A549 (cell line): ENCODE data around the gene SAPCD2. TPM values are rescaled to one million over a fixed set of nuclear protein-coding genes. Genes with fewer than 3 reads are reported as not detected.

Source experiments
- ATAC-seq, 2 experiments: fragments of 200-7000 bp in 1 of 2; fragments of >200 bp in 1 of 2; cut with Nextera tagmentation in 1 of 2; cut with Tn5 transposase in 1 of 2; 3 replicates each; pipeline versions ENCODE4 v1.8.0 to v1.9.1; 2018 to 2020; ENCODE audit warnings: mild to moderate bottlenecking in 1 of 2, moderate library complexity in 1 of 2
- CTCF ChIA-PET: fragments of 300-600 bp; sonication (Branson Sonifier 250); formaldehyde crosslinking; extraction: SDS; loops from one replicate; lab custom pipeline; 2021; ENCODE audit warnings: antibody characterized with exemption, inconsistent platforms; lab: Yijun Ruan, JAX
- POLR2A ChIA-PET: fragments of 350-600 bp; formaldehyde crosslinking; extraction: SDS; loops from one replicate; lab custom pipeline; 2021; ENCODE audit warnings: antibody characterized with exemption, inconsistent platforms; lab: Yijun Ruan, JAX
- DNase-seq, 2 experiments: peaks; one replicate each; pipeline versions ENCODE4 v3.0.0 to v3.0.0-alpha.2; 2011 to 2016; ENCODE audit warnings: low read depth in 1 of 2, low spot score in 1 of 2
- FAIRE-seq: peaks from 2 replicates; lab custom pipeline; 2011; peaks lifted over from hg19 to GRCh38; lab: Jason Lieb, UNC
- H3K27ac ChIP-seq, 2 experiments: fragments of >200 bp; sonication (Bioruptor Twin); formaldehyde crosslinking; 3 replicates each; pipeline ENCODE4 v1.5.1; 2016 to 2017
- H3K4me1 ChIP-seq: fragments of >200 bp; sonication (Bioruptor Twin); formaldehyde crosslinking; 3 replicates; pipeline ENCODE4 v1.6.1; 2016
- H3K4me2 ChIP-seq: fragments of >200 bp; sonication (Bioruptor Twin); formaldehyde crosslinking; 3 replicates; pipeline ENCODE4 v1.6.1; 2016
- H3K4me3 ChIP-seq: fragments of >200 bp; sonication (Bioruptor Twin); formaldehyde crosslinking; 3 replicates; pipeline ENCODE4 v1.5.1; 2016
- H3K9me3 ChIP-seq: fragments of >200 bp; sonication (Bioruptor Twin); formaldehyde crosslinking; 3 replicates; pipeline ENCODE4 v1.6.1; 2016
- BCL3 ChIP-seq: fragments of >200 bp; sonication (Bioruptor Twin); formaldehyde crosslinking; IDR thresholded peaks from 3 replicates; pipeline ENCODE4 v1.6.1; 2016
- CTCF ChIP-seq: fragments of >200 bp; sonication (Bioruptor Twin); formaldehyde crosslinking; IDR thresholded peaks from 3 replicates; pipeline ENCODE4 v1.5.1; 2016
- ESRRA ChIP-seq: fragments of 150-350 bp; IDR thresholded peaks from 2 replicates; pipeline ENCODE4 v1.6.1; 2014; ENCODE audit warnings: mild to moderate bottlenecking, low read length, borderline replicate concordance
- FOSL2 ChIP-seq, 2 experiments: fragments of 450-650 bp in 1 of 2; fragments of >200 bp in 1 of 2; sonication (Bioruptor Twin) in 1 of 2; formaldehyde crosslinking; IDR thresholded peaks; 2 replicates each; pipeline versions ENCODE4 v1.5.0 to v1.6.1; 2016 to 2020; ENCODE audit warnings: mild to moderate bottlenecking in 1 of 2, moderate library complexity in 1 of 2
- FOXS1 ChIP-seq: fragments of 250-450 bp; sonication (Bioruptor Pico); IDR thresholded peaks from 2 replicates; pipeline ENCODE4 v1.5.0; 2020; ENCODE audit warnings: mild to moderate bottlenecking, moderate library complexity
- GATA3 ChIP-seq: IDR thresholded peaks from 2 replicates; pipeline ENCODE4 v1.6.1; 2012; ENCODE audit warnings: borderline replicate concordance
- HEYL ChIP-seq: fragments of 250-450 bp; sonication (Bioruptor Pico); IDR thresholded peaks from 2 replicates; pipeline ENCODE4 v1.8.0; 2021; ENCODE audit warnings: mild to moderate bottlenecking, moderate library complexity
- HOXB13 ChIP-seq: fragments of 250-450 bp; sonication (Bioruptor Pico); IDR thresholded peaks from 2 replicates; pipeline ENCODE4 v1.5.0; 2020; ENCODE audit warnings: low read depth, mild to moderate bottlenecking, moderate library complexity
- JUN ChIP-seq, 2 experiments: fragments of >200 bp; sonication (Bioruptor Twin); formaldehyde crosslinking; IDR thresholded peaks; 2 replicates in 1 of 2; 3 replicates in 1 of 2; pipeline ENCODE4 v1.6.1; 2016 to 2017
- MAZ ChIP-seq: fragments of 150-350 bp; IDR thresholded peaks from 2 replicates; pipeline ENCODE4 v1.6.1; 2014; ENCODE audit warnings: antibody characterized with exemption, low read depth, low read length, borderline replicate concordance
- MYC ChIP-seq: IDR thresholded peaks from 2 replicates; pipeline ENCODE4 v1.6.1; 2012; ENCODE audit warnings: mild to moderate bottlenecking, inconsistent platforms, low read length, improper control_type of control experiment, borderline replicate concordance
- NFE2L2 ChIP-seq: fragments of 150-350 bp; conservative IDR thresholded peaks from 2 replicates; pipeline ENCODE4 v1.6.1; 2014; ENCODE audit warnings: low read length
- PBX3 ChIP-seq: IDR thresholded peaks from 2 replicates; pipeline ENCODE4 v1.6.1; 2012
- POLR2A ChIP-seq: IDR thresholded peaks from 2 replicates; pipeline ENCODE4 v1.6.1; 2012; ENCODE audit warnings: mild to moderate bottlenecking, low read length
- POLR2AphosphoS2 ChIP-seq: conservative IDR thresholded peaks from 2 replicates; pipeline ENCODE4 v1.6.1; 2012; ENCODE audit warnings: low read length, improper control_type of control experiment, inconsistent platforms
- RCOR1 ChIP-seq: fragments of 150-350 bp; IDR thresholded peaks from 2 replicates; pipeline ENCODE4 v1.6.1; 2014; ENCODE audit warnings: antibody characterized with exemption, low read length, low read depth
- REST ChIP-seq: fragments of 200-600 bp; sonication (generic); IDR thresholded peaks from 2 replicates; pipeline ENCODE4 v1.6.1; 2016; ENCODE audit warnings: antibody characterized with exemption, mild to moderate bottlenecking, moderate library complexity
- USF2 ChIP-seq: fragments of 450-650 bp; IDR thresholded peaks from 2 replicates; pipeline ENCODE4 v1.6.1; 2014; ENCODE audit warnings: antibody characterized with exemption
- ZC3H11A ChIP-seq: fragments of 450-650 bp; IDR thresholded peaks from 2 replicates; pipeline ENCODE4 v1.6.1; 2014; ENCODE audit warnings: antibody characterized with exemption, mild to moderate bottlenecking
- WGBS: methylation state at CpG from one replicate; pipeline ENCODE4 v1.1.6; 2017; ENCODE audit errors: missing lambda C conversion rate; 5-methylcytosine and 5-hydroxymethylcytosine counted together
- polyA plus RNA-seq, 4 experiments: library from polyadenylated mRNA; depleted of rRNA in 3 of 4; stranded (reverse); fragments of >200 nt; fragmentation: RNase III in 1 of 4; extraction: RNeasy Plus Mini Kit Qiagen cat#74134 plus additional on column Dnase treatment in 1 of 4; gene quantifications; 2 replicates in 3 of 4; 3 replicates in 1 of 4; pipeline ENCODE4 v1.2.3, GENCODE V29; 2011 to 2017

The SAPCD2 gene
- polyA plus RNA-seq, 2 of the 4 experiments (the other 2 are of a cell fraction), result 6.9 to 14.6 TPM

GRCh38 chr9:137054932-137055384 lies 15.4 kb downstream of the SAPCD2 start:
- FAIRE-seq, result no peak
- Histone ChIP-seq H3K27ac (peak overlapping the region; percentile 79 to 88), H3K9me3 (no peaks in the 10 kb centered on the region), H3K4me1 (peaks cover 56% of the 10 kb centered on the region), H3K4me2 (peak overlapping the region; percentile 99), H3K4me3 (no peak overlapping the region)
- 96% methylated on average over 10 of the region's 17 CpGs for WGBS
- peak; percentile 20 to 30; a peak in 4 of 6 replicates for ATAC-seq
- CTCF ChIA-PET, result interaction anchor here (1.1 to 19.2 kb wide), 6 partner anchors 1 to 182 kb away, joined by 3 to 656 read pairs (median 26); partner anchors contain the start of genes ABCA2, ENTPD2, NPDC1 and SAPCD2
- no peak for TF ChIP-seq PBX3
- TF ChIP-seq GATA3, result no peak
- no peak for TF ChIP-seq NFE2L2
- TF ChIP-seq USF2, result no peak
- no peak for TF ChIP-seq POLR2A
- DNase-seq, result no peak
- POLR2A ChIA-PET, result interaction anchor here (0.9 to 1.3 kb wide), 4 partner anchors 12 to 326 kb away, joined by 3 to 6 read pairs (median 5); partner anchors contain the start of genes SAPCD2 and TMEM141

GRCh38 chr9:137053944-137054931 lies 16.1 kb downstream of the SAPCD2 start, which contains the start of gene ENTPD2:
ENTPD2 (minus strand) TSS chr9:137054061; CDS start chr9:137053997, 64 bp downstream.
- ATAC-seq, result peak; percentile 8 to 10; a peak in 3 of 6 replicates
- Histone ChIP-seq H3K4me2 (peak within 1 kb of the TSS; percentile 99), H3K4me1 (peaks cover 56% of the 10 kb centered on the region), H3K4me3 (peak within 1 kb of the TSS; percentile 59), H3K9me3 (no peaks in the 10 kb centered on the region), H3K27ac (peak within 1 kb of the TSS; percentile 79 to 88)
- 86% methylated on average over 24 of the region's 90 CpGs for whole genome bisulfite sequencing
- FAIRE-seq, result no peak
- ChIA-PET CTCF (interaction anchor here (1.1 to 19.2 kb wide), 7 partner anchors 1 to 182 kb away, joined by 3 to 656 read pairs (median 14); partner anchors contain the start of genes ABCA2, ENTPD2, NPDC1 and SAPCD2), POLR2A (no interaction called here)
- no peak for TF ChIP-seq ZC3H11A
- TF ChIP-seq JUN (IDR thresholded peaks at IDR 0.05), result no peak
- no peak for TF ChIP-seq BCL3
- TF ChIP-seq MYC, result no peak
- no peak for TF ChIP-seq CTCF
- no peak for TF ChIP-seq RCOR1
- TF ChIP-seq POLR2A, result no peak
- no peak for TF ChIP-seq FOSL2 (IDR thresholded peaks at IDR 0.05)
- TF ChIP-seq FOSL2 (CRISPR knock-in tag; IDR thresholded peaks at IDR 0.05), result no peak
- no peak for TF ChIP-seq ESRRA
- no peak for TF ChIP-seq REST
- no peak for TF ChIP-seq POLR2AphosphoS2
- TF ChIP-seq MAZ, result no peak
- no peak for TF ChIP-seq HEYL (CRISPR knock-in tag)
- TF ChIP-seq FOXS1 (CRISPR knock-in tag), result no peak
- TF ChIP-seq HOXB13 (CRISPR knock-in tag), result no peak
- DNase-seq, result no peak
